ENCODE results near the gene SUPT3H. TPM values are rescaled to one million over a fixed set of nuclear protein-coding genes. Genes with fewer than 3 reads are reported as not detected.

SUPT3H gene
- total RNA-seq, 4 donors from 2014 or later, result 1.6 to 5.6 (median 3.8) TPM

DNA sequence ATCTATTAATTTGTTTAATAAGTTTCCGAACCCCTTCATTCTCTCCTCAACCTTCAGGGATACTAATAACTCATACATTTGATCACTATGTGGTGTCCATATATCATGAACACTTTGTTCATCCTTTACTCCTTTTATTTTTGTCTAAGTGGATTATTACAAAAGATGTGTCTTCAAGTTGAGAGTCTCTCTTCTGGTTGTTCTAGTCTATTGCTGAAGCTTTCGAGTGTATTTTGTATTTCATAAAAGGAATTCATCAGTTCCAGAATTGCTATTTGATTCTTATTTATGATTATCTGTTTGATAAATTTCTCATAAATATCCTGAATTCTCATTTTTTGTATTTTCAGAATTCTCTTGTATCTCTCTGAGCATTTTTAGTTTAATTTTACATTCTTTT is 146.1 kb downstream of the SUPT3H start:
- intact Hi-C loops (cut with DNase I; ENCODE audit: low total_unique reads), result no loop called here
- no peak for DNase-seq (ENCODE audit: low spot score in 2 of 2)
- H3K4me3 ChIP-seq (ENCODE audit: low read depth, poor library complexity, severe bottlenecking), result no peak overlapping the region
- WGBS, 2 donors, result 96% methylated on average over 2 of the region's 2 CpGs
- TF ChIP-seq, protein P1, sequence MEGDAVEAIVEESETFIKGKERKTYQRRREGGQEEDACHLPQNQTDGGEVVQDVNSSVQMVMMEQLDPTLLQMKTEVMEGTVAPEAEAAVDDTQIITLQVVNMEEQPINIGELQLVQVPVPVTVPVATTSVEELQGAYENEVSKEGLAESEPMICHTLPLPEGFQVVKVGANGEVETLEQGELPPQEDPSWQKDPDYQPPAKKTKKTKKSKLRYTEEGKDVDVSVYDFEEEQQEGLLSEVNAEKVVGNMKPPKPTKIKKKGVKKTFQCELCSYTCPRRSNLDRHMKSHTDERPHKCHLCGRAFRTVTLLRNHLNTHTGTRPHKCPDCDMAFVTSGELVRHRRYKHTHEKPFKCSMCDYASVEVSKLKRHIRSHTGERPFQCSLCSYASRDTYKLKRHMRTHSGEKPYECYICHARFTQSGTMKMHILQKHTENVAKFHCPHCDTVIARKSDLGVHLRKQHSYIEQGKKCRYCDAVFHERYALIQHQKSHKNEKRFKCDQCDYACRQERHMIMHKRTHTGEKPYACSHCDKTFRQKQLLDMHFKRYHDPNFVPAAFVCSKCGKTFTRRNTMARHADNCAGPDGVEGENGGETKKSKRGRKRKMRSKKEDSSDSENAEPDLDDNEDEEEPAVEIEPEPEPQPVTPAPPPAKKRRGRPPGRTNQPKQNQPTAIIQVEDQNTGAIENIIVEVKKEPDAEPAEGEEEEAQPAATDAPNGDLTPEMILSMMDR (IDR thresholded peaks at IDR 0.05), result no peak
- TF ChIP-seq POLR2A (IDR thresholded peaks at IDR 0.05), result no peak

DNA sequence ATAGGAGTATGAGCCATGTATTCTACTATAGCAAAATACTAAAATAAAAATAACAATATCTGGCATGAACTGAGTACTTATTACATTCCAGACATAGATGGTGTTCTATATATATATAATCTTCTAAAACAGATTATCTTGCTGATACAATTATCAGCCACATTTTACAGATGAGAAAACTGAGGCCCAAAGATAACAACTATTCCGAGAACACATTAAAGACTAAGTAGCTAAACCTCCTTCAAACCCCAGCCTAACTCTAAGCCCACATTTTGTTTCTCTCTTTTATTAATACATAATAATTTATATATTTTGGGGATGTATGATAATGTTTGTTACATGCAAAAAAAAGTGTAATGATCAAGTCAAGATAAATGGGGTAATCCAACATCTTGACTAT is 148.3 kb downstream of the SUPT3H start:
- intact Hi-C loops (cut with DNase I; ENCODE audit: low total_unique reads), result no loop called here
- no peak for DNase-seq (ENCODE audit: low spot score in 2 of 2)
- no peak for TF ChIP-seq POLR2A (IDR thresholded peaks at IDR 0.05)
- 93 to 98% methylated on average over 1 of the region's 1 CpG for WGBS, 2 donors
- H3K4me3 ChIP-seq (ENCODE audit: low read depth, poor library complexity, severe bottlenecking), result no peak overlapping the region

DNA sequence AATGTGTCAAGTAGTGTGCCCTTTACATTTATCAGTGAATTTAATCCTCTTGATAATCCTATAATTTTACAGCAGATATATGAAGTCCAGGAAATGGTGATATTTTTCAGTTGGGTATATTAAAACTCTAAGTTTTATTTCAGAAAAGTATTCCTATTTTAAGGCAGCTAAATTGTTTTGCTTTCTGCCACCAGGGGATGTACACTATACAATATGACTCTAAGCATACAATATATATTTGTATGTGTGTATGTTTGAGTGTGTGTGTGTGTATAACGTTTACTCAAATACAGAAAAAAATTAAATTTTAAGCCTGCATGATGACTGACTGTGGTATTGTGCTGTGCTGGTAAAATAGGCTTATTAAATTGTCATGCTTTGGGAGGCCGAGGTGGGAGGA is 151.7 kb downstream of the SUPT3H start:
- TF ChIP-seq POLR2A (IDR thresholded peaks at IDR 0.05), result no peak
- TF ChIP-seq, protein P1 (IDR thresholded peaks at IDR 0.05), result no peak
- intact Hi-C loops (cut with DNase I; ENCODE audit: low total_unique reads), result no loop called here
- no peak for DNase-seq (ENCODE audit: low spot score in 2 of 2)
- 79 to 92% methylated on average over 2 of the region's 2 CpGs for WGBS, 2 donors
- H3K4me3 ChIP-seq (ENCODE audit: low read depth, poor library complexity, severe bottlenecking), result no peak overlapping the region

DNA sequence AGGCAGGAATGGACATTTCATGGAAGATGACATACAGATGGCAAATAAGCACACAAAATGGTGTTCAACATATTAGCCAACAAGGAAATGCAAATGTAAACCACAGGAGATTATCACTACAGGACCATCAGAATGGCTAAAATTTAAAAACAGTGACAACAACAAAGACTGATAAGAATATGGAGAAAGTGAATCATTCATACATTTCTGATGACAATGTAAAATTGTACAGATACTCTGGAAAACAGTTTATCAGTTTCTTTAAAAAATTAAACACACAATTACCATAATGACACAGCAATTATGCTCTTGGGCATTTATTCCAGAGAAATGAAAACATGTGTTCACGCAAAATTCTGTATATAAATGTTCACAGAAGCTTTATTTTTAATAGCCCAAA is 155.4 kb downstream of the SUPT3H start:
- H3K4me3 ChIP-seq (ENCODE audit: low read depth, poor library complexity, severe bottlenecking), result no peak overlapping the region
- WGBS, 2 donors, result 84 to 94% methylated on average over 1 of the region's 1 CpG
- intact Hi-C loops (cut with DNase I; ENCODE audit: low total_unique reads), result no loop called here
- no peak for DNase-seq (ENCODE audit: low spot score in 2 of 2)
- TF ChIP-seq, protein P1 (IDR thresholded peaks at IDR 0.05), result no peak
- no peak for TF ChIP-seq POLR2A (IDR thresholded peaks at IDR 0.05)

DNA sequence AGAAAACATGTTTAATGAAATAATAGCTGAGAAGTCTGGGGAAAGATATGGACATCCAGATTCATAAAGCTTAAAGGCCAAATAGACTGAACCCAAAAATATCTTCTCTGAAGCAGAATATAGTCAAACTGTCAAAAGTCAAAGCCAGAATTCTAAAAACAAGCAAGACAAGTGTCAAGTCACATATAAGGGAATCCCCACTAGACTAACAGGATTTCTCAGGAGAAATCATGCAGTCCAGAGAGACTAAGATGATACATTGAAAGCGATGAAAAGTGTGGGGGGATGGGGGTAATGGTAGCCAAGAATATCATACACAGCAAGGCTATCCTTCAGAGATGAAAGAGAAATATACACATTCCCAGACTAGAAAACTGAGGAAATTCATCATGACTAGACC is 162.0 kb downstream of the SUPT3H start:
- intact Hi-C loops (cut with DNase I; ENCODE audit: low total_unique reads), result no loop called here
- DNase-seq (ENCODE audit: low spot score in 2 of 2), result no peak
- TF ChIP-seq, protein P1 (IDR thresholded peaks at IDR 0.05), result no peak
- TF ChIP-seq POLR2A (IDR thresholded peaks at IDR 0.05), result no peak
- 100% methylated on average over 1 of the region's 1 CpG for WGBS, 2 donors
- H3K4me3 ChIP-seq (ENCODE audit: low read depth, poor library complexity, severe bottlenecking), result no peak overlapping the region

DNA sequence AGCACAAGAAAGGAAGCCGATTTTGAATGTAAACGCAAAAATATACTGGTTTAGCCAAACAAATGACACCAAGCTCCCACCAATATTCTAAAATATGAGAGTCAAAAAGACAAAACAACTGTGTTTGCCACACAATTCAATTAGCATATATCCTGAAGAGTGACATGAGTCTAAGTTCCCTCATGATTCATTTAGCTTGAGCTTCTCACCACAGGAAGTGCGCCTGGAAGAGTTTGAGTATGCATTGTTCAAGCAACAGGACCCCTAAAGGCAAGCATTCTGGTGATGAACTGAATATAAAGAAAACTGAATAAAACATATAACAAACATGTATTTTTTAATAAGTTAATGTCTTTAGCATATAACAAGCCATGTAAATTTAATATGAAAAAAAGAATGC is 164.8 kb downstream of the SUPT3H start:
- no peak overlapping the region for H3K4me3 ChIP-seq (ENCODE audit: low read depth, poor library complexity, severe bottlenecking)
- no peak for TF ChIP-seq POLR2A (IDR thresholded peaks at IDR 0.05)
- TF ChIP-seq, protein P1 (IDR thresholded peaks at IDR 0.05), result no peak
- 64 to 65% methylated on average over 3 of the region's 3 CpGs for WGBS, 2 donors
- no peak for DNase-seq (ENCODE audit: low spot score in 2 of 2)
- intact Hi-C loops (cut with DNase I; ENCODE audit: low total_unique reads), result no loop called here

All from lower leg skin (tissue), 4 donors.